CD14-positive monocyte (primary cell): ENCODE measurements around the gene CREB5. TPM values are rescaled to one million over a fixed set of nuclear protein-coding genes. Genes with fewer than 3 reads are reported as not detected.

Experiments
- DNase-seq, 3 donors: peaks; one replicate each; pipeline ENCODE4 v3.0.0-alpha.2; 2011 to 2022
- H2AFZ ChIP-seq: 2 replicates; pipeline ENCODE4 v1.6.0; 2012; ENCODE audit warnings: mild to moderate bottlenecking, low read depth, low read length, inconsistent platforms; ENCODE audit not compliant: insufficient read depth, poor library complexity, severe bottlenecking
- H3K27ac ChIP-seq, 2 donors: 1 replicate in 1 of 2; 2 replicates in 1 of 2; pipeline ENCODE4 v1.5.1; 2012 to 2013; ENCODE audit warnings: low read length in 2 of 2, control low read depth in 1 of 2, inconsistent platforms in 1 of 2, low read depth in 1 of 2, mild to moderate bottlenecking in 1 of 2
- H3K27me3 ChIP-seq, 2 donors: one replicate each; pipeline versions ENCODE4 v1.6.0 to v1.6.1; 2011 to 2013; ENCODE audit warnings: low read length in 2 of 2; ENCODE audit not compliant: control insufficient read depth in 2 of 2, insufficient read depth in 2 of 2
- H3K36me3 ChIP-seq, 2 donors: replicated peaks in 1 of 2; 1 replicate in 1 of 2; 2 replicates in 1 of 2; pipeline versions ENCODE4 v1.5.1 to v1.6.1; 2012 to 2013; ENCODE audit warnings: low read length in 2 of 2, control low read depth in 1 of 2, inconsistent platforms in 1 of 2, mild to moderate bottlenecking in 1 of 2; ENCODE audit not compliant: insufficient read depth in 2 of 2, control insufficient read depth in 1 of 2
- H3K4me1 ChIP-seq, 2 donors: 1 replicate in 1 of 2; 2 replicates in 1 of 2; pipeline versions ENCODE4 v1.5.1 to v1.6.1; 2012 to 2013; ENCODE audit warnings: low read length in 2 of 2, control low read depth in 1 of 2, inconsistent platforms in 1 of 2, mild to moderate bottlenecking in 1 of 2, moderate library complexity in 1 of 2; ENCODE audit not compliant: insufficient read depth in 2 of 2, control insufficient read depth in 1 of 2
- H3K4me2 ChIP-seq: replicated peaks from 2 replicates; pipeline ENCODE3; 2012; ENCODE audit warnings: low read length, moderate library complexity, mild to moderate bottlenecking; ENCODE audit not compliant: poor library complexity, severe bottlenecking; ENCODE audit errors: extremely low read depth
- H3K4me3 ChIP-seq, 3 experiments: fragments of 200-600 bp in 1 of 3; sonication (generic) in 1 of 3; replicated peaks in 1 of 3; 1 replicate in 2 of 3; 2 replicates in 1 of 3; pipeline ENCODE4 v1.5.1; 2011 to 2013; ENCODE audit warnings: low read length in 3 of 3, mild to moderate bottlenecking in 3 of 3, control low read depth in 2 of 3, low read depth in 2 of 3, inconsistent platforms in 1 of 3, moderate library complexity in 1 of 3
- H3K79me2 ChIP-seq: 2 replicates; pipeline ENCODE4 v1.6.0; 2012; ENCODE audit warnings: mild to moderate bottlenecking, control low read depth, inconsistent platforms, low read length, moderate library complexity; ENCODE audit not compliant: insufficient read depth
- H3K9ac ChIP-seq: 2 replicates; pipeline ENCODE4 v1.6.0; 2017; ENCODE audit warnings: low read length, mild to moderate bottlenecking; ENCODE audit not compliant: insufficient read depth, poor library complexity, severe bottlenecking
- H3K9me3 ChIP-seq, 2 donors: replicated peaks in 1 of 2; 1 replicate in 1 of 2; 2 replicates in 1 of 2; pipeline versions ENCODE4 v1.5.1 to v1.6.1; 2012 to 2013; ENCODE audit warnings: low read length in 2 of 2, control low read depth in 1 of 2; ENCODE audit not compliant: control insufficient read depth in 1 of 2, insufficient read depth in 1 of 2
- H4K20me1 ChIP-seq: 2 replicates; pipeline ENCODE4 v1.6.0; 2012; ENCODE audit warnings: mild to moderate bottlenecking, low read length, control low read depth, moderate library complexity; ENCODE audit not compliant: insufficient read depth
- H3K27ac Mint-ChIP-seq, 7 donors: one replicate each; pipeline ENCODE4 v1.8.0; 2020; ENCODE audit warnings: mild to moderate bottlenecking in 7 of 7, mixed read lengths in 7 of 7, moderate library complexity in 6 of 7, inconsistent platforms in 2 of 7
- H3K27me3 Mint-ChIP-seq, 3 donors: one replicate each; pipeline ENCODE4 v1.8.0; 2021 to 2022; ENCODE audit warnings: low read depth in 3 of 3, mild to moderate bottlenecking in 3 of 3, mixed read lengths in 3 of 3, moderate library complexity in 3 of 3, inconsistent platforms in 1 of 3
- H3K36me3 Mint-ChIP-seq, 2 donors: one replicate each; pipeline ENCODE4 v1.8.0; 2020; ENCODE audit warnings: mixed read lengths in 2 of 2, inconsistent platforms in 1 of 2, mild to moderate bottlenecking in 1 of 2
- H3K4me1 Mint-ChIP-seq: one replicate; pipeline ENCODE4 v1.8.0; 2020; ENCODE audit warnings: mild to moderate bottlenecking, mixed read lengths
- H3K4me3 Mint-ChIP-seq, 2 donors: one replicate each; pipeline ENCODE4 v1.8.0; 2020; ENCODE audit warnings: mild to moderate bottlenecking in 2 of 2, mixed read lengths in 2 of 2, moderate library complexity in 1 of 2
- H3K9me3 Mint-ChIP-seq, 7 donors: one replicate each; pipeline ENCODE4 v1.8.0; 2020 to 2022; ENCODE audit warnings: mixed read lengths in 7 of 7, mild to moderate bottlenecking in 6 of 7, moderate library complexity in 6 of 7, inconsistent platforms in 2 of 7
- WGBS: methylation state at CpG from one replicate; pipeline ENCODE4 v1.1.5; 2013; ENCODE audit warnings: missing lambda C conversion rate; ENCODE audit not compliant: insufficient coverage; 5-methylcytosine and 5-hydroxymethylcytosine counted together
- intact Hi-C, 2 donors: fragments of 100-400 bp; cut with micrococcal nuclease; formaldehyde crosslinking; loops; one replicate each; pipeline versions ENCODE4 v1.15.0 to v1.15.1; 2023
- polyA plus RNA-seq, 3 donors: library from polyadenylated mRNA; depleted of rRNA in 1 of 3; unstranded in 2 of 3; stranded (reverse) in 1 of 3; fragments of 300-500 nt in 2 of 3; fragments of >200 nt in 1 of 3; fragmentation: Illumina TruSeq in 2 of 3; gene quantifications; 1 replicate in 2 of 3; 2 replicates in 1 of 3; pipeline ENCODE4 v1.2.3, GENCODE V29; 2012 to 2021
- TF ChIP-seq, protein P1 (sequence below): fragments of 200-600 bp; IDR thresholded peaks from one replicate; pipeline ENCODE4 v1.8.0; 2022; ENCODE audit warnings: antibody characterized with exemption, mild to moderate bottlenecking

CREB5 gene
- polyA plus RNA-seq, 3 donors: 25.1 to 72.3 (median 44.2) TPM

DNA sequence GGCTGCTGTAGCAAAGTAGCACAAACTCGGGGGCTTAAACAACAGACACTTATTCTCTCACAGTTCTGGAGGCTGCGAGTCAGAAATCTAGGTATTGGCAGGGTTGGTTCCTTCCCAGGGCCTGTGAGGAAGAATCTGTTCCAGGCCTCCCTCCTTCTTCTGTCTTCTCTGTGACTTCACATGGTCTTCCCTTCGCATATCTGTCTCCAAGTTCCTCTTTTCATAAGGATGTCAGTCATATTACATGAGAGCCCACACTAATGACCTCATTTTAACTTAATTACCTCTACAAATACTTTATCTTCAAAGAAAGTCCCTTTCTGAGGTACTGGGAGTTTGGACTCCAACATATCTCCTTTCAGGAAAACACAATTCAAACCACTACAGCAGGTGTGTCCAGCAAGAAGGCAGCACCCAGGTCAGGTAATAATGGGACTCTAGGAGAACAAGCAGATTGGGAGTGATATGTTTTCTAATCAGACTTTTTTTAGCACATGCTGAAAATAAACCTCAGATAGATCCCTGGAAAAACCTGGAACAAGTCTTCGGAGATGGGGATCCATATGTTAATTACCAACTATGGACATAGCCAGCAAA, 11.7 kb downstream of the CREB5 start:
- Histone ChIP-seq H3K4me2 (no peak overlapping the region), H3K36me3 (no peaks in the 10 kb centered on the region), H3K9me3 (no peaks in the 10 kb centered on the region), H3K4me3 (no peak overlapping the region), H3K9ac (no peak overlapping the region), H3K79me2 (no peaks in the 10 kb centered on the region), H3K27ac (no peak overlapping the region), H2AFZ (no peak overlapping the region), H3K4me1 (no peaks in the 10 kb centered on the region), H3K27me3 (peaks cover 2 to 14% of the 10 kb centered on the region in 2 donors), H4K20me1 (no peaks in the 10 kb centered on the region)
- Mint-ChIP-seq H3K36me3 (no peaks in the 10 kb centered on the region), H3K27me3 (peaks cover 4 to 17% (median 5%) of the 10 kb centered on the region in 3 donors), H3K9me3 (no peaks in the 10 kb centered on the region), H3K27ac (no peak overlapping the region), H3K4me1 (no peaks in the 10 kb centered on the region), H3K4me3 (no peak overlapping the region)
- DNase-seq: peak; percentile 20 to 56 (median 24)
- TF ChIP-seq, protein P1, sequence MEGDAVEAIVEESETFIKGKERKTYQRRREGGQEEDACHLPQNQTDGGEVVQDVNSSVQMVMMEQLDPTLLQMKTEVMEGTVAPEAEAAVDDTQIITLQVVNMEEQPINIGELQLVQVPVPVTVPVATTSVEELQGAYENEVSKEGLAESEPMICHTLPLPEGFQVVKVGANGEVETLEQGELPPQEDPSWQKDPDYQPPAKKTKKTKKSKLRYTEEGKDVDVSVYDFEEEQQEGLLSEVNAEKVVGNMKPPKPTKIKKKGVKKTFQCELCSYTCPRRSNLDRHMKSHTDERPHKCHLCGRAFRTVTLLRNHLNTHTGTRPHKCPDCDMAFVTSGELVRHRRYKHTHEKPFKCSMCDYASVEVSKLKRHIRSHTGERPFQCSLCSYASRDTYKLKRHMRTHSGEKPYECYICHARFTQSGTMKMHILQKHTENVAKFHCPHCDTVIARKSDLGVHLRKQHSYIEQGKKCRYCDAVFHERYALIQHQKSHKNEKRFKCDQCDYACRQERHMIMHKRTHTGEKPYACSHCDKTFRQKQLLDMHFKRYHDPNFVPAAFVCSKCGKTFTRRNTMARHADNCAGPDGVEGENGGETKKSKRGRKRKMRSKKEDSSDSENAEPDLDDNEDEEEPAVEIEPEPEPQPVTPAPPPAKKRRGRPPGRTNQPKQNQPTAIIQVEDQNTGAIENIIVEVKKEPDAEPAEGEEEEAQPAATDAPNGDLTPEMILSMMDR: no peak
- intact Hi-C loops: no loop called here
- WGBS: no CpG with 5 or more reads among the region's 4 CpGs

DNA sequence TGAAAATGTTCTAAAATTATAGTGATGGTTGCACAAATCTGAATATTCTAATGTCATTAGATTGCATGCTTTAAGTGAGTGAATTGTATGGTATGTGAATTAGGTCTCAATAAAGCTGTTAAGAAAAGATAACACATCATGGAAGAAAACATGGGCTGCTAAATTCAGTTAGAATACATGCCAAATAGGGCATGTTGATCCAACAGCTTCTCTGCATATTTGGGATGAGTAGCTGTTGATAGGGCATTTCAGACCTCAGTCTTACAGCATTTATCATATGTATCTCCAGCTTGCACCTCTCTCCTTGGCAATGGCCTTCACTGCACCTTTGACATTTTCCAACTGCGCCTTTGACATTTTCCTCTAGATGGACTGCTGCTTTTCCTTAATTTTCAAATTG, 13.2 kb downstream of the CREB5 start:
- Mint-ChIP-seq H3K4me3 (no peak overlapping the region), H3K36me3 (no peaks in the 10 kb centered on the region), H3K27ac (no peak overlapping the region), H3K27me3 (peaks cover 2 to 12% (median 5%) of the 10 kb centered on the region in 3 donors), H3K9me3 (no peaks in the 10 kb centered on the region), H3K4me1 (no peaks in the 10 kb centered on the region)
- WGBS: 100% methylated on average over 1 of the region's 1 CpG
- Histone ChIP-seq H3K79me2 (no peaks in the 10 kb centered on the region), H3K4me2 (no peak overlapping the region), H3K4me3 (no peak overlapping the region), H3K4me1 (no peaks in the 10 kb centered on the region), H3K9ac (no peak overlapping the region), H2AFZ (no peak overlapping the region), H3K9me3 (no peaks in the 10 kb centered on the region), H3K36me3 (no peaks in the 10 kb centered on the region), H3K27ac (no peak overlapping the region), H4K20me1 (no peaks in the 10 kb centered on the region), H3K27me3 (peaks cover 0 to 4% of the 10 kb centered on the region in 2 donors)
- intact Hi-C loops: no loop called here
- DNase-seq: no peak
- TF ChIP-seq, protein P1: no peak
